Uterus (tissue), 4 donors: ENCODE results near the gene PTRH2. TPM values are rescaled to one million over a fixed set of nuclear protein-coding genes. Genes with fewer than 3 reads are reported as not detected.

ENCODE experiments used
- DNase-seq, 2 donors: peaks; one replicate each; pipeline ENCODE4 v3.0.0-alpha.2; 2019 to 2020
- H3K27ac ChIP-seq, 2 donors: fragments of 200-600 bp; sonication (generic); 1 replicate in 1 of 2; 2 replicates in 1 of 2; pipeline ENCODE4 v1.5.1; 2016 to 2018
- H3K27me3 ChIP-seq, 2 donors: fragments of 200-600 bp; sonication (generic); one replicate each; pipeline ENCODE4 v1.5.1; 2018 to 2019; ENCODE audit warnings: control low read depth in 1 of 2
- H3K36me3 ChIP-seq, 2 donors: fragments of 200-600 bp; sonication (generic); one replicate each; pipeline ENCODE4 v1.5.1; 2019; ENCODE audit warnings: control low read depth in 1 of 2
- H3K4me1 ChIP-seq, 2 donors: fragments of 200-600 bp; sonication (generic); one replicate each; pipeline ENCODE4 v1.5.1; 2018 to 2019; ENCODE audit warnings: control low read depth in 1 of 2
- H3K4me3 ChIP-seq, 2 donors: fragments of 200-600 bp; sonication (generic); 1 replicate in 1 of 2; 2 replicates in 1 of 2; pipeline ENCODE4 v1.5.1; 2018 to 2019; ENCODE audit warnings: mild to moderate bottlenecking in 1 of 2
- H3K9me3 ChIP-seq, 2 donors: fragments of 200-600 bp; sonication (generic); one replicate each; pipeline ENCODE4 v1.5.1; 2019; ENCODE audit warnings: control low read depth in 1 of 2
- POLR2A ChIP-seq, 2 donors: fragments of 450-650 bp; IDR thresholded peaks; one replicate each; pipeline ENCODE4 v1.6.1; 2016; ENCODE audit warnings: antibody characterized with exemption in 2 of 2, mild to moderate bottlenecking in 1 of 2, moderate library complexity in 1 of 2
- intact Hi-C: fragments of 100-400 bp; cut with DNase I; formaldehyde crosslinking; loops from one replicate; pipeline ENCODE4 v1.15.1; 2023; ENCODE audit warnings: low total_unique reads
- total RNA-seq, 4 donors: library from RNA; depleted of rRNA in 3 of 4; stranded (reverse); fragments of >200 nt in 3 of 4; gene quantifications; one replicate each; pipeline versions ENCODE4 v1.1.0 to v1.2.4, GENCODE V29; 2014 to 2023
- TF ChIP-seq, protein P1 (sequence below), 4 experiments: fragments of 200-600 bp in 2 of 4; fragments of 450-650 bp in 2 of 4; sonication (generic) in 2 of 4; IDR thresholded peaks; one replicate each; pipeline ENCODE4 v1.5.1; 2016 to 2019; ENCODE audit warnings: antibody characterized with exemption in 4 of 4, mild to moderate bottlenecking in 2 of 4, moderate library complexity in 1 of 4
- donor health status: DM: yes; HTN: yes; CAD: no.

Gene PTRH2
- total RNA-seq, 4 donors from 2014 or later = 13.2 to 31.8 (median 24.3) TPM

DNA sequence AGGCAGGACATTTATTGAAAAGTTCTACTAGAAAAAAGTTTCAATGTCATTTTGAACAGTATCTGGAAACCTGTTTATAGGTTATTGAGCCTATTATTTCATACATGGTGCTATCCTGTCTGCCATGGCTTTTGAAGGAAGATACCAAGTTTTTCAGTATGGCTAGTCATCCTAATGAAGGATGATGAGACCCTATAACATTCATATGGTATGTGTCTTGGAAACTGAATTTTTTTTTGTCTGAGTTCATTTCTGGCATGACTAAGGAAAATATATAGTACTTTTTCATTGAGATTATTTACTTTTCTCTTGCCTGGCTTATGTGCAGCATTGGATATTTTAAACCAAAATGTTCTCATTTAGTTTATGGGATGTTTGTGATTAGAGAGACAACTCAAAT is 57.3 kb downstream of the PTRH2 start:
- Histone ChIP-seq H3K4me1 (no peaks in the 10 kb centered on the region), H3K4me3 (no peak overlapping the region), H3K27me3 (no peaks in the 10 kb centered on the region), H3K36me3 (no peaks in the 10 kb centered on the region), H3K9me3 (no peaks in the 10 kb centered on the region), H3K27ac (no peak overlapping the region)
- intact Hi-C loops = no loop called here
- DNase-seq = no peak
- no peak for TF ChIP-seq POLR2A (IDR thresholded peaks at IDR 0.05)
- TF ChIP-seq, protein P1, sequence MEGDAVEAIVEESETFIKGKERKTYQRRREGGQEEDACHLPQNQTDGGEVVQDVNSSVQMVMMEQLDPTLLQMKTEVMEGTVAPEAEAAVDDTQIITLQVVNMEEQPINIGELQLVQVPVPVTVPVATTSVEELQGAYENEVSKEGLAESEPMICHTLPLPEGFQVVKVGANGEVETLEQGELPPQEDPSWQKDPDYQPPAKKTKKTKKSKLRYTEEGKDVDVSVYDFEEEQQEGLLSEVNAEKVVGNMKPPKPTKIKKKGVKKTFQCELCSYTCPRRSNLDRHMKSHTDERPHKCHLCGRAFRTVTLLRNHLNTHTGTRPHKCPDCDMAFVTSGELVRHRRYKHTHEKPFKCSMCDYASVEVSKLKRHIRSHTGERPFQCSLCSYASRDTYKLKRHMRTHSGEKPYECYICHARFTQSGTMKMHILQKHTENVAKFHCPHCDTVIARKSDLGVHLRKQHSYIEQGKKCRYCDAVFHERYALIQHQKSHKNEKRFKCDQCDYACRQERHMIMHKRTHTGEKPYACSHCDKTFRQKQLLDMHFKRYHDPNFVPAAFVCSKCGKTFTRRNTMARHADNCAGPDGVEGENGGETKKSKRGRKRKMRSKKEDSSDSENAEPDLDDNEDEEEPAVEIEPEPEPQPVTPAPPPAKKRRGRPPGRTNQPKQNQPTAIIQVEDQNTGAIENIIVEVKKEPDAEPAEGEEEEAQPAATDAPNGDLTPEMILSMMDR (IDR thresholded peaks at IDR 0.05) = no peak

Other genes starting within 250 kb of the PTRH2 start
- 100 to 1,000 TPM in 1 of 4 donors, 10 to 100 TPM in 3; 15.0 to 113 (median 29.8) TPM for gene DHX40, start 141.8 kb downstream of the PTRH2 start, total RNA-seq
- gene CLTC, start 87.5 kb downstream of the PTRH2 start, total RNA-seq = 100 to 1,000 TPM in 3 of 4 donors, 10 to 100 TPM in 1; 89.7 to 463 (median 245) TPM
- 100 to 1,000 TPM in 3 of 4 donors, 10 to 100 TPM in 1; 92.7 to 251 (median 150) TPM for gene VMP1, start 224 bp upstream of the PTRH2 start, total RNA-seq
- 10 to 100 TPM in 3 of 4 donors, 1 to 10 TPM in 1; 7.7 to 62.9 (median 18.7) TPM for gene TUBD1, start 185.5 kb upstream of the PTRH2 start, total RNA-seq
- gene RPS6KB1, start 185.7 kb upstream of the PTRH2 start, total RNA-seq = 10 to 100 TPM; 19.2 to 86.2 (median 55.8) TPM